Measurements from ENCODE around the gene GLI3. TPM values are rescaled to one million over a fixed set of nuclear protein-coding genes. Genes with fewer than 3 reads are reported as not detected.

The GLI3 gene
- total RNA-seq, 2 experiments from 2014 or later, result 0.24 to 0.32 TPM

DNA sequence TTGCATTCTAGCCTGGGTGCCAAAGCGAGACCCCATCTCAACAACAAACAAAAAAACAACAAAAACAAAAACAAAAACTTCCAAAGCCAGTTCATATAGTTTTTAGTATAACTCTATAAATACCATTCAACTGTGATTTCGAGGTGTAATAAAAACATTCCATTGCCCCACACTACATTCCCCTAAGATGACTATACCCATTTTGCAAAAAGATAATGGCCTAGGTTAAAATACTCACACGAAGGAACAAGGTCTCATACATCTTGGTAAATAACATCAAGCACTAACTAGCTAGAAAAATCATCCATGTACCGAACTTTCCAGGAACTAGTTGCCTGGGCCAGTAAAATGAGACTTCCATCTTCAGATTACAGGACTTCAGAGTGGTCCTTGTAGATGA, 55.4 kb downstream of the GLI3 start:
- Mint-ChIP-seq H3K4me1 (ENCODE audit: low read depth) (no peaks in the 10 kb centered on the region), H3K27me3 (ENCODE audit: low read depth) (no peaks in the 10 kb centered on the region), H3K4me3 (no peak overlapping the region), H3K36me3 (ENCODE audit: low read depth) (no peaks in the 10 kb centered on the region), H3K9me3 (no peaks in the 10 kb centered on the region), H3K27ac (no peak overlapping the region)
- no peak for DNase-seq
- intact Hi-C loops (cut with micrococcal nuclease), result no loop called here
- CTCF ChIA-PET, result no interaction called here

- no peak overlapping the region for H3K4me3 Mint-ChIP-seq
- no peak overlapping the region for H3K27ac Mint-ChIP-seq
- intact Hi-C loops (cut with micrococcal nuclease), result no loop called here
- no peaks in the 10 kb centered on the region for H3K36me3 Mint-ChIP-seq (ENCODE audit: low read depth)
- no peaks in the 10 kb centered on the region for H3K27me3 Mint-ChIP-seq (ENCODE audit: low read depth)
- CTCF ChIA-PET, result no interaction called here
- no peak for DNase-seq
- no peaks in the 10 kb centered on the region for H3K9me3 Mint-ChIP-seq
- no peaks in the 10 kb centered on the region for H3K4me1 Mint-ChIP-seq (ENCODE audit: low read depth)
These were observed 56.2 kb downstream of the GLI3 start for GRCh38 chr7:42180806-42181205.

DNA sequence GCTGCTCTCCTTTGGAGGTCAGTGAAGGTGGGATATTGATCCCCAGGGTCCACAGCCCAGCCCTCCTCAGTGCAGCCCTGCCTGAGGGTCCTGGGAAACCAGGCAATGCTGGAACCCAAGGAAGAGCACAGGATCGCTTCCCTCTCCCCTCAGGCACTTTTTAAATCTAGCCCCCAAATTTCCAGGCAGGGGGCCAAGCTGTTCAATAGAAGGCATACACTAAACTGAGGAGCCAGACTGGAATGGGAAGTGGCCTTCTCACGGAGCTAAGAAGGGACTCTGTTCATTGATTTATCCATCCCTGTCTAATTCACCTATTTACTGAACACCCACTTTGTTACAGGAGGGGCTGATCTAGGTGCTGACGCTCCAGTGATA, 60.3 kb downstream of the GLI3 start:
- H3K27ac Mint-ChIP-seq, result no peak overlapping the region
- CTCF ChIA-PET, result no interaction called here
- H3K4me3 Mint-ChIP-seq, result no peak overlapping the region
- H3K27me3 Mint-ChIP-seq (ENCODE audit: low read depth), result no peaks in the 10 kb centered on the region
- H3K4me1 Mint-ChIP-seq (ENCODE audit: low read depth), result no peaks in the 10 kb centered on the region
- H3K36me3 Mint-ChIP-seq (ENCODE audit: low read depth), result no peaks in the 10 kb centered on the region
- no peaks in the 10 kb centered on the region for H3K9me3 Mint-ChIP-seq
- intact Hi-C loops (cut with micrococcal nuclease), result no loop called here
- no peak for DNase-seq

DNA sequence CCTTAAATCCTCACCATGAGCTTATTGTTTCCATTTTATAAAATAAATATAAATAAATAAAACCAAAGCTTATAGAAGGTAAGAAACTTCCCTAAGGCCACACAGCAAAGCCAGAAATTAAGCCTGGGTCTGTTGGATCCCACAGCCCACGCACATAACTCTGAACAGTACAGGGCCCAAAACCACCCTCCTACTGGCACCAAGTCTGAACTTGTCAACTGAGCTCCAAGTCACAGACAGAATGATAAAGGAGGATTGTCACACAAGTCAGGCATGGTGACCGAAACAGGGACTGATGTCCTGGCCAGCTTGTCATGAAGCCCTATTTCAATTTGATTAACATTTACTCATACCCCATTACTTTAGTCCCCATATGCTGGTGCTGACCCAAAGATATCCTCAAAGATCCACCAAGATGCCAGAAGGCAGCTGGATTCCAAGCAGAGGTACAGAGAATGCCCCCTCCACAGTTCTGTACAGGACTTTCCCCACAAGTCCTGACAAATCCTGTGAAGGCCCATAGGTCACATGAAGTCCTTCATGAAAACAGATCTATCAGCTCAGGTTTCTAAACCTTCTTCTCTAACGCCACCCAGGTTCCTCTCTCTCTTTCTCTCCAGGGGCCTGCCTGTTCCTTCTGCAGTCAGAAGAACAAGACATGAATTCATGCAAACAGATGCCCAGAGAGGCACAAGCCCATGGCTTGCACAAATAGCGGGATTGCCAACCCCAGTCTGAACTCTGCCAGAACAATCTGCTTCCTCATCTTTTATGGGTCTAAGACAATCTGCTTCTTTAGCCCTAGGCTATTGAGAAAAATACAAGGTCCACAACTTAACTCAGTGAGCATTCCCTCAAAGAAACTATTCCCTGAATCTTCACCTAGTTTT, 60.9 kb downstream of the GLI3 start:
- no peak for DNase-seq
- Mint-ChIP-seq H3K36me3 (ENCODE audit: low read depth) (no peaks in the 10 kb centered on the region), H3K27ac (no peak overlapping the region), H3K27me3 (ENCODE audit: low read depth) (peaks cover 2% of the 10 kb centered on the region), H3K9me3 (no peaks in the 10 kb centered on the region), H3K4me1 (ENCODE audit: low read depth) (no peaks in the 10 kb centered on the region), H3K4me3 (no peak overlapping the region)
- CTCF ChIA-PET, result no interaction called here
- intact Hi-C loops (cut with micrococcal nuclease), result no loop called here

- Mint-ChIP-seq H3K4me3 (no peak overlapping the region), H3K27ac (no peak overlapping the region), H3K9me3 (no peaks in the 10 kb centered on the region), H3K27me3 (ENCODE audit: low read depth) (peaks cover 2% of the 10 kb centered on the region), H3K36me3 (ENCODE audit: low read depth) (no peaks in the 10 kb centered on the region), H3K4me1 (ENCODE audit: low read depth) (no peaks in the 10 kb centered on the region)
- CTCF ChIA-PET, result no interaction called here
- DNase-seq, result no peak
- intact Hi-C loops (cut with micrococcal nuclease), result no loop called here
These were observed 62.6 kb downstream of the GLI3 start for GRCh38 chr7:42174391-42174912.

- CTCF ChIA-PET, result no interaction called here
- intact Hi-C loops (cut with micrococcal nuclease), result no loop called here
- Mint-ChIP-seq H3K27me3 (ENCODE audit: low read depth) (peaks cover 2% of the 10 kb centered on the region), H3K4me3 (no peak overlapping the region), H3K4me1 (ENCODE audit: low read depth) (no peaks in the 10 kb centered on the region), H3K36me3 (ENCODE audit: low read depth) (no peaks in the 10 kb centered on the region), H3K27ac (no peak overlapping the region), H3K9me3 (no peaks in the 10 kb centered on the region)
- DNase-seq, result no peak
These were observed 66.3 kb downstream of the GLI3 start for GRCh38 chr7:42170724-42171123.

DNA sequence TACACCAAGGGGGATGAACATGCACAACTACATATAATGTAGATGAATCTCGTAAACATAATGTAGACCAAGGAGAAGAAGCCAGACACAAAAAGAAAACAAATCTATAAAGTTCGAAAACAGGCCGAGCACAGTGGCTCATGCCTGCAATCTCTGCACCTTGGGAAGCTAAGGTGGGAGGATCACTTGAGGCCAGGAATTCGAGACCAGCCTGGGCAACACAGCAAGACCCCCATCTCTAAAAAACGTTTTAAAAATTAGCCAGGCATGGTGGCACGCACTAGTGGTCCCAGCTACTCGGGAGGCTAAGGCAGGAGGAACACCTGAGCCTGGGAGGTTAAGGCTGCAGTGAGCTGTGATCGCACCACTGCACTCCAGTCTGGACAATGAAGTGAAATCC, 68.5 kb downstream of the GLI3 start:
- H3K4me1 Mint-ChIP-seq (ENCODE audit: low read depth), result no peaks in the 10 kb centered on the region
- no peak overlapping the region for H3K27ac Mint-ChIP-seq

DNA sequence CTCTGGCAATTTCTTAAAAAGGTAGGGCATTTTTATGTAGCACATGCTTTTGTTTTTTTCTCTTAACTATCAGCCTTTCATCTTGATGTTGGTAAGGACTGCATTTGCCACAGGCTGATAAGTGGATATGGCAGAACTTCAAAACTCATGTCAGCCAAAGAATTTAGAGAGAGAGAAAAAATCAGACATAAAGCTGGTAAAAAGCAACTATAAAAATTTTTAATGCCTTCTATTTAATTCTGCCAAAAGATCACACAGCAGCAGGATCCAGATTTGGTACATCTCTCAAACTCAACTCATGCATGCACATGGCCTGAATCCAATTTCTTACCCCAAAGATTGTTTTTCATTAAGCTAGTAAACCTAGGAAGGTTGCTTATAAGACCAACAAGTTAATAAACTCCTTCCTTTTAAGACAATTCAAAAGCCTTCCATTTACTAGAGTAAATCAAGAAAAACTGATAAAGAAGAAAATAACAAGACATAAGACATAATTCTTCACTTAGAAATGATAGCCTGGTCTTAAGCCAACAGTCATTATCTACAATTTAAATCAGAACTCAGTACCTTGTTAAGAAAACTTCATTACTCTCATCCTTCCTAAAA, 69.3 kb downstream of the GLI3 start:
- Mint-ChIP-seq H3K4me1 (ENCODE audit: low read depth) (no peaks in the 10 kb centered on the region), H3K27me3 (ENCODE audit: low read depth) (peaks cover 2% of the 10 kb centered on the region), H3K27ac (no peak overlapping the region), H3K9me3 (no peaks in the 10 kb centered on the region), H3K36me3 (ENCODE audit: low read depth) (no peaks in the 10 kb centered on the region), H3K4me3 (no peak overlapping the region)
- CTCF ChIA-PET, result interaction anchor here (0.6 kb wide), 1 partner anchor 42 kb away, joined by 3 read pairs; no protein-coding TSS in a partner anchor
- DNase-seq, result no peak
- intact Hi-C loops (cut with micrococcal nuclease), result no loop called here

More for the DNA sequence above, 68.5 kb downstream of the GLI3 start:
- Mint-ChIP-seq H3K4me3 (no peak overlapping the region), H3K36me3 (ENCODE audit: low read depth) (no peaks in the 10 kb centered on the region), H3K27me3 (ENCODE audit: low read depth) (peaks cover 2% of the 10 kb centered on the region), H3K9me3 (no peaks in the 10 kb centered on the region)
- CTCF ChIA-PET, result no interaction called here
- DNase-seq, result no peak
- intact Hi-C loops (cut with micrococcal nuclease), result no loop called here

DNA sequence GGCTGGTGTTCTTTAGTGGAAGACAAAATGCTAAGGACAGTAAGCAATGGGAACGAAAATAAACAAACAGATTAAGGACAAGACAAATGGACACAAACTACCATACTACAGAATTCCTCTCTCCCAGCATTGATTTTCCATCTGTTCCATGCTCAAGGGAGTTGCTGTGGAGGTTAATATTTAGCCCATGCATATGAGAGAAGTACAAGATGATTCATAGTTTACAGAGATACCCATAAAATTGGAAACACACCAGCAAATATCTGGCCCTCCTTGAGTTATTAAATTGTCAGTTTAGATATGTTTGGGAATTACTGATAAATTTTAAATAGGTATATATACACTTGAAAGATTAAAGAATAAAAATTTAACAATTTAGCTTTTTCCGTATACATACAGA, 69.8 kb downstream of the GLI3 start:
- Mint-ChIP-seq H3K27ac (no peak overlapping the region), H3K4me1 (ENCODE audit: low read depth) (no peaks in the 10 kb centered on the region), H3K27me3 (ENCODE audit: low read depth) (peaks cover 2% of the 10 kb centered on the region), H3K9me3 (no peaks in the 10 kb centered on the region), H3K36me3 (ENCODE audit: low read depth) (no peaks in the 10 kb centered on the region), H3K4me3 (no peak overlapping the region)
- intact Hi-C loops (cut with micrococcal nuclease), result no loop called here
- no peak for DNase-seq
- CTCF ChIA-PET, result interaction anchor here (0.6 kb wide), 1 partner anchor 42 kb away, joined by 3 read pairs; no protein-coding TSS in a partner anchor

- Mint-ChIP-seq H3K27ac (no peak overlapping the region), H3K27me3 (ENCODE audit: low read depth) (no peaks in the 10 kb centered on the region), H3K36me3 (ENCODE audit: low read depth) (no peaks in the 10 kb centered on the region), H3K4me3 (no peak overlapping the region), H3K4me1 (ENCODE audit: low read depth) (no peaks in the 10 kb centered on the region), H3K9me3 (no peaks in the 10 kb centered on the region)
- CTCF ChIA-PET, result no interaction called here
- intact Hi-C loops (cut with micrococcal nuclease), result no loop called here
- no peak for DNase-seq
These were observed 72.1 kb downstream of the GLI3 start for GRCh38 chr7:42164881-42165428.

DNA sequence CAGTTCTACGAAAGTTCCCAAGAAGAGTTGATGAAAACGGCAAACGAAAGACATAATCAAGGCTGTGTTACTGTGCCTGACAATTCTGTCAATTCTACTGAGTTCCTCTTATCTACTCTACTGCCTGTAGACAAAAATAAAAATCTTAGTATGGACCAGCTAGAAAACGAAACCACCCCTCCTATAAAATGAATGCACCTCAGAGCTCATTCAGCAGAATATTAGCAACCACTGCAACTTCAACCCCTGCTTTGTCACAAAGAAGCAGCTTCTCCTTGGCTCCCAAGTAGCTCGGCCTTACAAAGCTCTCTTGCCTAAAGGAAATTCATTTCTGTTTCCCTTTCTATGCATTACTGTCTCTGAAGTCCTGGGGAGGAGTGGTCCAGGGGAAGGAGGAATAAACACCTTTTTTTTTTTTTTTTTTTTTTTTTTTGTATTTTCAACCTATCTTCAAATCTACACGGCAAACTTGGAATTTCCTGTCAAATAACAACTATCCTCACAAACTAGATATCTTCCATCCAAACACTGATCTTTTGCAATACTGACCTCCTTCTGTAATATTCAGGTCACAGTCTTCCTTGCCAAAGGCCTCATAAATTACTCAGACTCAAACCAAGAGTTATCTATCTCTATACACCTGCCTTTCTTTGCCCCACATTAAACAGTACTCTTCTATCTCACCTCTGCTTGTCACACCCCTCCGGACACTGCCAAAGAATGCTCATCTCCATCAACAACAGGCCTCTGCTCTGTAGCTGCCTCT, 74.3 kb downstream of the GLI3 start:
- no peaks in the 10 kb centered on the region for H3K36me3 Mint-ChIP-seq (ENCODE audit: low read depth)
- H3K4me1 Mint-ChIP-seq (ENCODE audit: low read depth), result no peaks in the 10 kb centered on the region
- DNase-seq, result no peak
- H3K27me3 Mint-ChIP-seq (ENCODE audit: low read depth), result no peaks in the 10 kb centered on the region
- H3K4me3 Mint-ChIP-seq, result no peak overlapping the region
- no peak overlapping the region for H3K27ac Mint-ChIP-seq
- no peaks in the 10 kb centered on the region for H3K9me3 Mint-ChIP-seq
- CTCF ChIA-PET, result no interaction called here
- intact Hi-C loops (cut with micrococcal nuclease), result no loop called here

- intact Hi-C loops (cut with micrococcal nuclease), result no loop called here
- H3K4me1 Mint-ChIP-seq (ENCODE audit: low read depth), result no peaks in the 10 kb centered on the region
- H3K27me3 Mint-ChIP-seq (ENCODE audit: low read depth), result no peaks in the 10 kb centered on the region
- no peak overlapping the region for H3K27ac Mint-ChIP-seq
- CTCF ChIA-PET, result no interaction called here
- H3K36me3 Mint-ChIP-seq (ENCODE audit: low read depth), result no peaks in the 10 kb centered on the region
- DNase-seq, result no peak
- no peak overlapping the region for H3K4me3 Mint-ChIP-seq
- no peaks in the 10 kb centered on the region for H3K9me3 Mint-ChIP-seq
These were observed 75.3 kb downstream of the GLI3 start for GRCh38 chr7:42161719-42162118.
